Activated T-helper 1 cell treated with Interleukin-2 at 50 U/mL for 16 hours (primary cell): ENCODE measurements around the gene C19orf25.

Source experiments
- DNase-seq: peaks from one replicate; pipeline ENCODE4 v3.0.0-alpha.2; 2020; ENCODE audit warnings: low read depth

Gene C19orf25

GRCh38 chr19:1466461-1467214, 12.4 kb downstream of the C19orf25 start:
- no peak for DNase-seq

DNA sequence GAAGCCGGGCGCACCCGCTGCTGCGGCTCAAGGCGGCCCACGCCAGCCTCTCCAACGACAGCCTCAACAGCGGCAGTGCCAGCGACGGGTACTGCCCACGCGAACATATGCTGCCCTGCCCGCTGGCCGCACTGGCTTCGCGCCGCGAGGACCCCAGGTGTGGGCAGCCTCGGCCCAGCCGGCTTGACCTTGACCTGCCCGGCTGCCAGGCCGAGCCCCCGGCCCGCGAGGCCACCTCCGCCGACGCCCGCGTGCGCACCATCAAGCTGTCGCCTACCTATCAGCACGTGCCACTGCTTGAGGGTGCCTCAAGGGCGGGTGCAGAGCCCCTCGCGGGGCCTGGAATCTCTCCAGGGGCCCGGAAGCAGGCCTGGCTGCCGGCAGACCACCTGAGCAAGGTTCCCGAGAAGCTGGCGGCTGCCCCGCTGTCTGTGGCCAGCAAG, 13.0 kb downstream of the C19orf25 start:
- DNase-seq = no peak

DNA sequence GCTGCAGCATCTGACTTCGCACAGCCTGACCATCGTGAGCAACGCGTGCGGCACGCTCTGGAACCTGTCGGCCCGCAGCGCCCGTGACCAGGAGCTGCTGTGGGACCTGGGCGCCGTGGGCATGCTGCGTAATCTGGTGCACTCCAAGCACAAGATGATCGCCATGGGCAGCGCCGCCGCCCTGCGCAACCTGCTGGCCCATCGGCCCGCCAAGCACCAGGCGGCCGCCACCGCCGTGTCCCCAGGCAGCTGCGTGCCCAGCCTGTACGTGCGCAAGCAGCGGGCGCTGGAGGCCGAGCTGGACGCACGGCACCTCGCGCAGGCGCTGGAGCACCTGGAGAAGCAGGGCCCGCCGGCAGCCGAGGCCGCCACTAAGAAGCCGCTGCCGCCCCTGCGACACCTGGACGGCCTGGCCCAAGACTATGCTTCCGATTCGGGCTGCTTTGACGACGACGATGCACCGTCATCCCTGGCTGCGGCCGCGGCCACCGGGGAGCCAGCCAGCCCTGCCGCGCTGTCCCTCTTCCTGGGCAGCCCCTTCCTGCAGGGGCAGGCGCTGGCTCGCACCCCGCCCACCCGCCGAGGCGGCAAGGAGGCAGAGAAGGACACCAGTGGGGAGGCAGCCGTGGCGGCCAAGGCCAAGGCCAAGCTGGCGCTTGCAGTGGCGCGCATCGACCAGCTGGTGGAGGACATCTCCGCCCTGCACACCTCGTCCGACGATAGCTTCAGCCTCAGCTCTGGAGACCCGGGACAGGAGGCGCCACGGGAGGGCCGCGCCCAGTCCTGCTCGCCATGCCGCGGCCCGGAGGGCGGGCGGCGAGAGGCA, 13.6 kb downstream of the C19orf25 start:
- no peak for DNase-seq

DNA sequence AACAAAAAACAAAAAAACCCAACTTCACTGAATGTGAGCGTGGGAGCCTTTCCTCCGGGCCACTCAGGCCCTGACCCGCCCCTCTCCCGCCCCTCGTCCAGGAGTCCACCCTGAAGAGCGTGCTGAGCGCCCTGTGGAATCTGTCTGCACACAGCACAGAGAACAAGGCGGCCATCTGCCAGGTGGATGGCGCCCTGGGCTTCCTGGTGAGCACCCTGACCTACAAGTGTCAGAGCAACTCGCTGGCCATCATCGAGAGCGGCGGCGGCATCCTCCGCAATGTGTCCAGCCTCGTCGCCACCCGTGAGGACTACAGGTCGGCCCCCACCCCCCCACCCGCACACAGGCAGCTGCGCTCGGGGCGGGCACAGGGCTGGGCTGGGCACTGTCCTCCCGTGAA, 17.2 kb downstream of the C19orf25 start:
- DNase-seq = no peak

DNA sequence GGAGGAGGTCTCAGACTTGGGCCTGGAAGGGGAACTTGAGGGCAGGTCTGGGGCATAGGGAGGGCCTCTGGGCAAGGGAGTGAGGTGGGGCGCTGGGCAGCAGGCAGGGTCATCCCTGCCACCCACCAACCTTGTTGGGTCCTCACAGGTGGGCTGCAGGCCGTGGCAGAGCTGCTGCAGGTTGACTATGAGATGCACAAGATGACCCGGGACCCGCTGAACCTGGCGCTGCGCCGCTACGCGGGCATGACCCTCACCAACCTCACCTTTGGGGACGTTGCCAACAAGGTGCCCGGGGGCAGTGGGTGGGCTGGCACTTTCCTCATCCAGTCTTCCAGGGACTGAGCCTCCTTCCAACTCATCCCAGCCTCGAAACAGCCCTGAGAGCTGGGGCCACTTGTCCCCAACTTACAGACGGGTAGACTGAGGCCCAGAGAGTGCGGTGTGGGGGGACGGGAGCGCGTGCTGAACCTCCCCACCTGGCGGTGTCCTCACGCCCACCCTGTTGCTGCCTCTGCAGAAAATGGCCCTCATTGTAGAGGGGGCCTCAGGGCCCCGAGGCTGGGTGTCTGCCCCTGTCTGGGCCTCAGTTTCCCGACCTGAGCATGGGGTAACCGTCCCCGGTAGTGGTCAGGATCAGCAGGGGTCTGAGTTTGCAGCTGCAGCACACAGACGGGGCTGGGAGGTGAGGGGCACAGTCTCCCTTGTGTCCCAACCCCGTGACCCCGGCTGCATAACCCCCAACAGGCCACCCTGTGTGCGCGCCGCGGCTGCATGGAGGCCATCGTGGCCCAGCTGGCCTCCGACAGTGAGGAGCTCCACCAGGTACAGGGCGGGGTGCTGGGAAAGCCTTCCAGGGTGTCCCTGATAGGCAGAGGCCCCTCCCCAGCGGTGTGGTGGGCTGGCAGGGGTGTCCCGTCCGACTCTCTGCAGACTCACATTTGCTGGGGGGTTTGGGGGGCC, 18.7 kb downstream of the C19orf25 start:
- DNase-seq = no peak

GRCh38 chr19:1459479-1459878, 19.5 kb downstream of the C19orf25 start:
- no peak for DNase-seq

DNA sequence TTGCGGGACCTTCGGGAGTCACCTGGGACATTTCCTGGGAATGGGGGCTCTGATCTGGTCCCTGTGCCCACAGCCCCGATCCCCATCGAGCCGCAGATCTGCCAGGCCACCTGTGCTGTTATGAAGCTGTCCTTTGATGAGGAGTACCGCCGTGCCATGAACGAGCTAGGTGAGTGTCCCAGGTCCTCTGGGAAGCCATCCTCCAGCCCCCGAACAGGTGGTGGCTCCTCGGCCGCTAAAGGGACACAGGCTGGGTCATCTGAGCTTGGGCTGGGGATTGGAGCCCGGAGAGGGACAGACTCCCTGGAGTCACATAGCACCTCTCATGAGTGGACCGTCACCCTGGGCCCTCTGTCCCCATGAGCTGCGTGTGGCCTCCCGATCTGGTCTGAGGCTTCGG, 21.1 kb downstream of the C19orf25 start:
- DNase-seq = no peak

DNA sequence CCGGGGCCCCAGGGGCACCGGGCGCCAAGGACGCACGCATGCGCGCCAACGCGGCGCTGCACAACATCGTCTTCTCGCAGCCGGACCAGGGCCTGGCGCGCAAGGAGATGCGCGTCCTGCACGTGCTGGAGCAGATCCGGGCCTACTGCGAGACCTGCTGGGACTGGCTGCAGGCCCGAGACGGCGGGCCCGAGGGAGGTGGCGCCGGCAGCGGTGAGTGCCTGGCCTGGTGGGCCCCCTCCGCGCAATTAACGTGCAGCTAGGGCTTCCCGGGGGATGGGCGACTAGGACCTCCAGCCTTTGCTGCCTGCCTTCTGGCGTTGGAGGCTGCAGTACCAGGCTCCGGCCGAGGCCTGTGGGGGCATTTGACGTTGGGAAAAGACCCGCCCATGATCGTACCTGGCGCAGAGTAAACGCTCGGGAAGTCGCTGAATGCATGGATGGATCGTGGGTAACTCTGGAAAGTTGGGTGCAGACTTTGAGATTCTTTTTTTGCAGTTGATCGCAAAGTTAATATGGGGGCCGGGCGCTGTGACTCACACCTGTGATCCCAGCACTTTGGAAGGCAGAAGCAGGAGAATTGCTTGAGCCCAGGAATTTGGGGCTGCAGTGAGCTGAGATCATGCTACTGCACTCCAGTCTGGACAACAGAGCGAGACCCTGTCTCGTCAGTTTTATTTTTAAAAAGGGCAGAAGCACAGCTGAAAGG, 21.8 kb downstream of the C19orf25 start:
- DNase-seq = no peak

DNA sequence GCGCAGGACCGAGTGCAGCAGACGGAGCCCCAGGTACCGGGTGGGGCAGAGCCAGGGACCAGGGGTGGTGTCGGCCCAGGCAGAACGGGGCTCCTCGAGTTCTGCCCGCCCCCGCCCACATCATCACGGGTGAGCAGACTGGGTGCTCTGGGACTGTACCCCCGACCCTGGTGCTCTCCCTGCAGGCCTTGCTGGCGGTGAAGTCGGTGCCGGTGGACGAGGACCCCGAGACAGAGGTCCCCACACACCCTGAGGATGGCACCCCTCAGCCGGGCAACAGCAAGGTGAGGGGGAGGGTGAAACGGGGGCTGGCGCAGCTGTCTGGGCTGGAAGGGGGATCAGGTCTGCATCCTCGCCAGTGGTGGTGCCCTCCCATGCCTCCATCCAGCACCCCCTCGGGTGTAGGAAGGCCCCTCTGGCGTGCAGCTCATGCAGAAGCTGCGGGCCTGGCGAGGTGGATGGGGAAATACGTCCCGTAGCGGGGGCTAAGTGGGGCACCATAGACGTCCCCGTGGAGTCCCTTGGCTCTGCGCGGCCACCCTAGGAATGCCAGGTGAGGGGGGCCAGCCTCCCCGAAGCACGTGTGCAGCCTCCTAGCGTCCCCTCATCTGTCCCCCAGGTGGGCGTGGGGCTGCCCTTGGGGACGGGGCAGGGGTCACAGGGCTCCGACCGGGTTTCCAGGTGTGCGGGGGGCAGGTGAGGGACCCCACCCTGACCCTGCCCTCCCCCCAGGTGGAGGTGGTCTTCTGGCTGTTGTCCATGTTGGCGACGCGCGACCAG, 22.7 kb downstream of the C19orf25 start:
- no peak for DNase-seq

DNA sequence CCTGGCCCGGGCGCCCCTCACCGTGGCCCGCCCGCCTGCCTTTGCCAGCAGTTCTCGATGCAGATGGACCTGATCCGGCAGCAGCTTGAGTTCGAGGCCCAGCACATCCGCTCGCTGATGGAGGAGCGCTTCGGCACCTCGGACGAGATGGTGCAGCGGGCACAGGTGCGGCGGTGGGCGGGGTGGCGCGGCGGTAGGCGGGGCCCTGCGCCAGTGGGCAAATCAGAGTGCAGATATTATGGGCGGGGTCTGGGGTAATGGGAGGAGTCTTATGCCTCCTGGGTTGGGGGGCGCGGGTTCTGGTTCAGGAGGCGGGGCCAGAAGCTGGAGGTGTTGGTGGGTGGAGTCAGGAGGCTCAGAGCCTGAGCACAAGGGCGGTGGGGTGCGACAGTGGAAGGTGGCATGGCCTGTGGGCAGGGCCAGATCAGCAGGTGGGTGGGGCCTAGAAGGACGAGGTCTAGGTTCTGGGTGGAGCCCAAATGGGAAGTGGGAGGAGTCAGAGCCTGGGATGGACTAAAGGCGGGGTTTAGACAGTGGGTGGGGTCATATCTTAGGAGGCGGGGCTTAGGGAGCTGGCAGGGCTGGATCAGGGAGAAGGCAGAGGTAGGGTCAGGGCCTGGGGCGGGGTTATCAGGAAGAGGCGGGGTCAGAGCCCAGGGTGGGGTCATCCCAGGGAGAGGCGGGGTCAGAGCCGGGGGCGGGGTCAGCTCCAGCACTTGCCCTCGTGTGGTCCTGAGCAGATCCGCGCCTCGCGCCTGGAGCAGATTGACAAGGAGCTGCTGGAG, 23.5 kb downstream of the C19orf25 start:
- no peak for DNase-seq

GRCh38 chr19:1455002-1455335, 24.0 kb downstream of the C19orf25 start:
- DNase-seq = no peak

DNA sequence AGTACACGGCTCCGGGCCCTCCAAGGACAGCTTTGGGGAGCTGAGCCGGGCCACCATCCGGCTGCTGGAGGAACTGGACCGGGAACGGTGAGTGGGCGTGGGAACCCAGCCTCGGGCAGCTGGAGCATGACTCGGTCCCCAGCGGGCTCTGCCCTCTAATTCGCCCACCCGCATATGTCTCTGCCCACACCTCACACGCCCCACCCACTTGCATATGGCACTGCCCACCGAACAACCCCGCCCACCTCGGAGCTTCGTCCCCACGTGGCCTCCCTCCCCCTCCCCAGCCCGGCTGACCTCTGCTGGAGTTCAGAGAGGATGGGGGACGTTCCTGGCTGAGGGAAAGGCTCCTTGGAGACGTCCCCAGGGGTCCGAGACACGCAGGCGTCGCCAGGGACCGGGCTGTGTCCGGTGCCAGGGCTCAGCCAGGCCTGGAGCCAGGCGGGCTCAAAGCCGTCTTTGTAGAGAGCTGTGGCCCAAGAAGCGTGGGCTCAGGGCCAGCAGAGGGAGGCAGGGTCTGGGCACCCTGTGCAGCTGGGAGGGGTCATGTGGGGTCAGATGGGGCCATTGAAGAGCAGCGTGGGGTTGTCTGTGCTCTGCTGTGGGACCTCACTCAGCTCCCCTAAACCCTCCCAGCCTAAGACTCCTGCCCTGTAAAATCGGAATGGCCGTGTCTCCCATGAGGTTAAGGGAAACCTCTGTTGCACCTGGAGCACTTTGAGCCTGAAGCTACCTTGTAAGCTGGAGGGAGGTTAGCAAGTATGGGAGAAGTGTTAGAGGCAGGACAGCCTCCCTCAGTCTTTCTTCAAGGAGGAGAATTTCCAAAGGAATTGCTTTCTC, 25.3 kb downstream of the C19orf25 start:
- no peak for DNase-seq

- DNase-seq = no peak
Observed at GRCh38 chr19:1452802-1453524, 26.1 kb downstream of the C19orf25 start.

DNA sequence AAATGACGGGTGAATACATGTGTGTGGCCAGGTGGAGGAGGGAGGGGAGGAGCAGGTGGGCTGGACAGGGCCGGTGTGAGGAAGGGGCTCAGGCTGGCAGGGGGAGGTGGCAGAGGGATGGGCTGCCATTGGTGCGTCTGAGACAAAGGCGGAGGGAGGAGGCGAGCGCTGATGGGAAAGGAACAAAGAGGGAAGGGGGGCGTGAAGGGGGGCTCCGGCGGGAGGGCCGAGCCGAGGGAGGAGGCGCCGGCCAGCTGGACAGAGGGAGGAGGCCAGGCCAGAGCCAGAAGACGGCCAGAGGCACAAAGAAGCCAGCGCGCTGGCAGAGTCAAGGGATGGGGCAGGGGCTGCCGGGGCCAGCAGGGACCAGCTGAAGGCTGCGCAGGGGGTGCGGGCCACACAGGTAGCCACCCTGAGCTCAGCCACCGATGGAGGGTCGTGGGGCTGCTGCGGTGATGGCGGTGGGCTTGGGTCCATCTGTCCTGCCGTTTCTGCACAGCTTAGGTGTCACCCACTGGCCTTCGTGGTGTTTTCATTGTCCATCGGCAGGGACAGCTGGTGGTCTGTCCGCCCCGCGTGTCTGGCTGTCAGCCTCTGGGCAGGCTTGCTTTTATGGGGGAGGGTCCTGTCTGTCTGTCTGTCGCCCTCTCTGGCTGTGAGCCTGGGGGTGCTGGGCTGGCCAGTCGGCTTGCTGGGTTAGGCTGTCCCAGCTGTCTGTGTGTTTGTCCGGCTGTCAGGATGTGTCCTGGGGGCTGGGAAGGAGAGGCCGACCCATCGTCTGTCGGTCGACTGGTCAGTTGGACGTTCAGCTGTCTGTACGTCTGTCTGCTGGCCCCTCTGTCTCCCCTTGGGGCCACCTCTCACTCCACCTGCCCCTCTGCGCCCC, 26.9 kb downstream of the C19orf25 start:
- DNase-seq = no peak

DNA sequence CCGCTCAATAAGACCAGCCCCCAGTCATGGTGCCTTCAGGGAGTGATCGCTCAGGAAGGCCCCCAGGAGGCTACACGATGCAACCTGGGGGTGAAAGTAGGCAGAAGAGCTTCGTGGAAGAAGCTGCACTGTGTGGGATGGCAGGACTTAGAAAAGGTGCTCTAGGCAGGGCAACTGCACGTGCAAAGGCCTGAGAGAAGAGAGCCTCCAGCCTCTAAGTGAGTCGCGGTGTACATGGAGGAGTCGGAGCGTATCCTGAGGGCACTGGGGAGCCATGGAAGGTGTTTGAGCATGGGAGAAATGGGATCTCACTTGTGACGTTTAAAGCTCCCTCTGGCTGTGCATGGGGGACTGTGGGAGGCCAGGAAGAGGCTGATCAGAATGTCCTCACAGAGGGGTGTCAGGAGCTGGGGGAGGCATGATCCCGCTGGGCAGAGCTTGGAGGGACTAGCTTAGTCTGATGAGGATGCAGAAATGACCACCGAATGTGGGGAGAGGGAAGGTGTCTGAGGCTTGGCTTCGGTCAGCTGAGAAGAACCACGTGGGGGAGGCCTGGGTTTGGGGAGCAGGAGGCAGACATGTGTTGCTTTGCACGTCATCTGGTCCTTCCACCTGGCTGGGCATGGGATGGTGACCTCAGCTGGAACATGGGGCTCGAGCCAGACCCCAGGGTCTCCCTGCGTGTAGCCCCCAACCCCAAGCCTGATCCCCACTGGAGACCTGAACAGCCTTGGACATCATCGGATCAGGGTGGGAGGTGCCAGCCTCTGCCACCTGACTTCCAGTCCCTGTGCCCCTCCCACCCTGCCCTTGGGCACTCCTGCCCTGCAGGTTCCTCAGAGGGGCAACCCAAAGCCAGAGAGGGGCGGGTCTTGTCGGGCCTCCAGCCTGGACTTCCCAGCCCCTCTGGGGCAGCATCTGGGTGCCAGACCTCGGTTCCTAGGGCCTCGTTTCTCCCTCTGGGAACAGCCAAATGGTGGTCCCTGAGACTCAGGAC, 28.0 kb downstream of the C19orf25 start:
- DNase-seq = no peak
